Measurements from ENCODE around the gene SCGB1C1.
"Not testable (repeated sequence)": the region's sequence is repeated elsewhere in the genome, so short reads cannot be mapped to it uniquely, and the experiment has no call there.

Gene SCGB1C1

DNA sequence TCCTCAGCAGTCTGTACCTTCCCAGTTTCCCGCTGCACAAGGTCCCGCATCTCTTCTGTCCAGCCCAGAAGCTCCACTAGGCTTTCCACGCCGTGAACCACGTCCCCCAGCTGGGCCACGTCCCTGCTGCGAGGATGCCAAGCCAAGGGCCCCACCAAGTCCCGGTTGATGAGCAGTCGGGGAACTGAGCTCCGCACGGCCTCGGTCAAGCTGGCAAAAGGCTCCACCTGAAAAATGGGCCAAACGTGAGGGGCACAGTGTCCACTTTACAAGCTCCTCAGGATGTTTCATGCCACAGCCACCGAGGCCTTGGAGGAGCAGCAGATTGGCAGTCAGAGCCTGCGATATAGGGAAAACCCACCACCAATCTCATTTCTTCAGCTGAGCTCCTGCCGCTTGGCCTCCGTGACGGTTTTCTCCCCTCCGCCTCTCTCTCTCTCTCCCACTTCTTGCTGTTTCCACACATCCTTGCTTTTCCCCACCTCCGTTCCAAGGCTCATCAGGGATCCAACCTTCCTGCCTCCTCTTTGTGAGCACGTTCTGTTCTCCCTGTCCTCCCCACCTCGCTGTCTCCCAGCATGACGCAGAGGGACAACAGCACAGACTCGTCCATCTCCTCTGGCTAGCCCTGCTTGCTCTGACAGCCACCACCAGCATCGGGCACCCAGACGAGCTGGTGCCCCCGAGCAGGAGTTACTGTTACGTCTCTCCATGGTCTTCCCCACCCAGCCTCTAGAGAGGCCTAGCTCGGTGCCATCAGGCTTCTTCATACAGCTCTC, 26.1 kb downstream of the SCGB1C1 start:
- no peak for DNase-seq (ENCODE audit: low read depth in 2 of 3, low spot score in 1 of 3)

- not testable (repeated sequence) for DNase-seq (ENCODE audit: low read depth in 2 of 3, low spot score in 1 of 3)
Measured at GRCh38 chr11:220641-221215, 27.9 kb downstream of the SCGB1C1 start.

DNA sequence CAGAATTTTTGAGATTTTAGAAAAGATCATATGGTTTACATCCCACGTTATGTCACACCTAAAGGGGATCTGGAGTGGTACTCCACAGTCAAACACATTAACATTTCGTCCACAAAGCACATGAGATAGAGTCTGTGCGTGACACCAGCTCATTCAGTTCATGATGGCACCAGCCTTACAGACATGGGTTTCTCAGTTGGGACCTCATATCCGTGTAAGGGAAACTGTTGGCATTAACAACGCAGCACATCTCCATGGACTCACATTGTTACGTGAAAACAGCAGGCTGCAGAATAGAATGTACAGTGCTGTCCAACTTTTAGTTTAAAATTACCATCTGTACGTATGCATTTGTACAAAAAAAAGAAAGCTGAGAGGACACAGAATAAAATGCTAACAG, 28.7 kb downstream of the SCGB1C1 start:
- no peak for DNase-seq (ENCODE audit: low read depth in 2 of 3, low spot score in 1 of 3)

DNA sequence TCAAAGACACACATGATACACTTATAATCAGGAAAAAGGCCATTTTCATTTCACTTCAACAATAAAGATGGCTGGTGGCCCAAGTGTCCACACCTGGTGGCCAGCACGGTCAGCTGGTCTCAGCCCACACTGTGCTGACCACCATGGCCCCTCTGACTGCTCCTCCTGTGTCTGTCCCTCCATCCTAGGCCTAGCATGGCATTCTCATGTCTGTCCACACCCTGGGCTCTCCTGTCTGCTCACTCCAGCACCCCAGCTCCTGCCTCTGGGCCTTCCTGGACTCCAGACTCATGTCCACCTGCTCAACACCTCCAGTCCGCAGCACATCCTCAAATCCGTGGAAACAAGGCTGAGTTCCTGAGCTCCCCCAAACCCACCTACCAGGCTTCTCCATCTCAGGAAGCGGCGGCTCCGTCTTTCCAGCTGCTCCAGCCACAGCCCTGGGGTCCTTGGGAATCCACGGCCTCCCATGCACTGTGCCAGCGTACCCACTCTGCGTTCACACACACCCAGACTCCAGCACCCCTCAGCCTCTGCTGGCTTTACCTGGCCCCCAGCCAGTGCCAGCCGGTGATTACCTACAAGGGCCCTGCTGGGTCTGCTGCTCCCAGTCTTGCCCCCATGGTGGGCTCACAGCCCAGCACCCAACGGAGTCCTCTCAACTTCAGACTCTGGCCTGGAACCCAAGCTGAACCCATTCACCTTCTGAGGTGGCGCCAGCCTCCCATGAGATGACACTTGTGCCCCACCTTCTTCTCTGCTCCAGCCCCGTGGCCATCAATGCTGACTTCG, 29.3 kb downstream of the SCGB1C1 start:
- no peak for DNase-seq (ENCODE audit: low read depth in 2 of 3, low spot score in 1 of 3)

- no peak for DNase-seq (ENCODE audit: low read depth in 2 of 3, low spot score in 1 of 3)
Measured at GRCh38 chr11:223026-223789, 30.3 kb downstream of the SCGB1C1 start.

DNA sequence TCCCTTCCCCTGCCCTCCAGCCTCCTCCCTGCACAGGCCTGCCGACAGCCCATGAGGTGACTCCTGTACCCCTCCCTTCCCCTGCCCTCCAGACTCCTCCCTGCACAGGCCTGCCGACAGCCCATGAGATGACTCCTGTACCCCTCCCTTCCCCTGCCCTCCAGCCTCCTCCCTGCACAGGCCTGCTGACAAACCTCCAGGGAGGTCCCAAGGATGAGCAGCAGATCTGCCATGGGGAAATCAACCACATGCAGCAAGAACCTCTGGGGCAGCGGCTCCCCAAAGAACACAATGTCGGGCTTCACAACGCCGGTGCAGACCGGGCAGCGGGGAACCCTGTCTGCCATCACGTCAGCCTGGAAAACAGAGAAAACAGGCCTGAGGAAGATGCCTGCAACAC, 31.0 kb downstream of the SCGB1C1 start:
- no peak for DNase-seq (ENCODE audit: low read depth in 2 of 3, low spot score in 1 of 3)

DNA sequence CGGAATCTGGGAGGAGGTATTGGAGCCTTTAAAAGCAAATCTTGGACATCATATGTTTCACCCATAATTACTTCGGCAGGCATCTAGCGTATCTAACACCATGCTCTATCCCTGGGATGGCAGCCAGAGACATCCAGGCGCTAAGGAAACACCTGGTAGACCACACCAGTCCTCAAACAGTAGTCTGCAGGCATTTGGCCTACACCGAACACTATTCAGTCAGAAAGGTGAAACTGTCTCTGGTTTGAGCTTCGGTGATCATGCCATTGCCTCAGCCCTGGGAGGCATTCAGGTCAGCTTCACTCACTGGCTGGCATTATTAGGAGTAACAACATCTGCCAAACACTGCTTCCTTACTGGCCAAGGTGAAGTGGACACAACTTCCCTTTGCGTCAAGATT, 31.5 kb downstream of the SCGB1C1 start:
- DNase-seq (ENCODE audit: low read depth in 2 of 3, low spot score in 1 of 3) = no peak

- no peak for DNase-seq (ENCODE audit: low read depth in 2 of 3, low spot score in 1 of 3)
Measured at GRCh38 chr11:225734-226453, 33.0 kb downstream of the SCGB1C1 start.

DNA sequence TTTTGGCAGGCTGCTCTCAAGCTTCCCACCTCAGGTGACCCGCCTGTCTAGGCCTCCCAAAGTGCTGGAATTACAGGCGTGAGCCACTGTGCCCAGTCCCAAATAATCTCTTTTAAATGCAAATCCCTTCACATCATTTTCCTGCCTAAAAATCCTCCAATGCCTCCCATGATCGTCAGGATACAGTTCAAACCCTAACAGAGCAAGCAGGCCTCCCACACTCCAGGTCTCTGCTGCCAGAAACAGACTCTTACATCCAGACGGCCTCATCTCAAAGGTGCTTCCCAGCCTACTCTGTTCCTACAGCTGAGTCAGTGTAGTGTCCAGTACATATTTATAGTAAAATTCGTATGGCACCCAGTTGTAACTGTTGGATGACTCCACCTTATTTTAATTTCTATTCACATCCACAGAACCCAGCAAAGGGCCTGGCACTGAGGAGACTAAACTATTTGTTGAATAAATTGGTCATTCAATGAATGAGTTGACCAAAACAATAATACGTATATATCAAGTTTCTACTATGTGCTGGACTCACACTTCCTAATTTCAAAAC, 35.0 kb downstream of the SCGB1C1 start:
- no peak for DNase-seq (ENCODE audit: low read depth in 2 of 3, low spot score in 1 of 3)

GRCh38 chr11:230431-230830, 37.6 kb downstream of the SCGB1C1 start:
- no peak for DNase-seq (ENCODE audit: low read depth in 2 of 3, low spot score in 1 of 3)

GRCh38 chr11:232783-233565, 40.1 kb downstream of the SCGB1C1 start:
- no peak for DNase-seq (ENCODE audit: low read depth in 2 of 3, low spot score in 1 of 3)

DNA sequence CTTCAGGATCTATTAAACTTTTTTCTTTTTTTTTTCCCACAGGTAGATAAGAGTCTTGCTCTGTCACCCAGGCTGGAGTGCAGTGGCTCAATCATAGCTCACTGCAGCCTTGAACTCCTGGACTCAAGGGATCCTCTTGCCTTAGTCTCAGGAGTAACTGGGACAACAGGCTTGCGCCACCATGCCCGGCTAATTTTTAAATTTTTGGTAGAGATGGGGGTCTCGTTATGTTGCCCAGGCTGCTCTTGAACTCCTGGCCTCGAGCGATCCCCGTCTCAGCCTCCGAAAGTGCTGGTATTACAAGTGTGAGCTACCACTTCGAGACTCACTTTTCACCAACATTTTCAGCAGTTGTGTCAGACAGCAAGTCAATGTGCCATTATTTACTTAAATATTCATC, 42.3 kb downstream of the SCGB1C1 start:
- DNase-seq (ENCODE audit: low read depth in 2 of 3, low spot score in 1 of 3) = no peak

GRCh38 chr11:235609-235996, 42.7 kb downstream of the SCGB1C1 start:
- DNase-seq (ENCODE audit: low read depth in 2 of 3, low spot score in 1 of 3) = peak in 2 of 3 donors; percentile 61 to 63

DNA sequence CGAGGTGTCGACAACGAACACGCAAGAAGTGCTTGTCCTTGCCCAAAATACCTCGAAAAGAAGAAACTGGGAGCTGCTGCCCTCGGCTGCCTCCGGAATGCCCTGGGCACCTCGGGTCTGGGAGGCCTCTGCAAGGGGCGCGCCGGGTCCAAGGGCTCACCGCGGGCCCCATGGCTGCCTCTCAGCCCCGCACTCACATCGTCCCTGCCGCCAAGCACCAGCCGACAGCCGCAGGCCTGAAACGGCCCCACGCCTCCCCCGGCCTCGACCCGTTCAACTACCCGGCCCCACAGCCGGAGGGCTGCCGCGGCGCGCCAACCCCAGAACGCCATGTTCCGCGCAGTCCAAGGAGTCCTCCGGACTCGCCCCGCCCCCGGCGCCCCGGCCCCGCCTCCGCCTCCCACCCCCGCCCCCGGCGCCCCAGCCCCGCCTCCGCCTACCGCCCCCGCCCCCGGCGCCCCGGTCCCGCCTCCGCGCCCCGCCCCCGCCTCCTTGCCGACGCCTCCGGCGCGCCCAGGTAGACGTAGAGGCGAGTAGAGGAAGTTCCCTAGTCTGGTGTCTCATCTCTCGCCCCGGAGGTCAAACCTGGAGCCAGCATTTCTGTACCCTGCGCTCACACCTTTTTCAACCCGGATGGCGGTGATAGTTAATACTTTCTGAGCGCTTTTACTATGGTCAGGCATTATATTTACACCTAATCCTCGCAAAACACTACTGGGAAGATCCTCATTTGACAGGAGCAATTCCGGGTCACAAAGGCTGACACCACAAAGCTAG, 43.3 kb downstream of the SCGB1C1 start, which contains the start of gene SIRT3:
TSS of gene SIRT3 (minus strand) at position 346 of the 777 bp plus-strand sequence. CDS start at position 332, 14 bp downstream.
- peak in 2 of 3 donors; percentile 65 to 70 for DNase-seq (ENCODE audit: low read depth in 2 of 3, low spot score in 1 of 3)

GRCh38 chr11:236774-237767, 44.2 kb downstream of the SCGB1C1 start, which contains the start of gene PSMD13:
TSS of gene PSMD13 (plus strand) at chr11:236976. CDS start at chr11:237050, 74 bp downstream.
- peak; percentile 84 to 89 (median 85) for DNase-seq (ENCODE audit: low read depth in 2 of 3, low spot score in 1 of 3)

GRCh38 chr11:238346-238745, 45.5 kb downstream of the SCGB1C1 start:
- DNase-seq (ENCODE audit: low read depth in 2 of 3, low spot score in 1 of 3) = not testable (repeated sequence)

DNA sequence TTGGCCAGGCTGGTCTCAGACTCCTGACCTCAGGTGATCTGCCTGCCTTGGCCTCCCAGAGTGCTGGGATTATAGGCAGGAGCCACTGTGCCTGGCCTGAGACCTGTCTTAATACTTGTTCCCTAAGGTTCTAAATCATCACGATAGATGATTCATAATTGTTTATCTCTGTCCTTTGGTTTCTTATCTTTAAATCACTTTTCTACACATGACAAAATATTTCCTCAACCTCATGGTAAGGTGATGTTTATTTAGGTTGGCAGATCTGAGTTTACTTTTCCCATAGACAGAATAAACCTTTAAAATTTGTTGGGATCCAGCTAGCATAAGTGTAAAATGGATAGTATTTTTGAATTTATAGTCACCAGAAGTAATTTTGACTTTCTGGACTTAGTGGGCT, 47.4 kb downstream of the SCGB1C1 start:
- DNase-seq (ENCODE audit: low read depth in 2 of 3, low spot score in 1 of 3) = no peak
